ENCODE results near the gene CLCN6. TPM values are rescaled to one million over a fixed set of nuclear protein-coding genes. Genes with fewer than 3 reads are reported as not detected.
"Not testable (repeated sequence)": the region's sequence is repeated elsewhere in the genome, so short reads cannot be mapped to it uniquely, and the experiment has no call there.

Gene CLCN6
- total and polyA plus RNA-seq, 4 experiments from 2014 or later = 1.4 to 20.9 (median 11.7) TPM

DNA sequence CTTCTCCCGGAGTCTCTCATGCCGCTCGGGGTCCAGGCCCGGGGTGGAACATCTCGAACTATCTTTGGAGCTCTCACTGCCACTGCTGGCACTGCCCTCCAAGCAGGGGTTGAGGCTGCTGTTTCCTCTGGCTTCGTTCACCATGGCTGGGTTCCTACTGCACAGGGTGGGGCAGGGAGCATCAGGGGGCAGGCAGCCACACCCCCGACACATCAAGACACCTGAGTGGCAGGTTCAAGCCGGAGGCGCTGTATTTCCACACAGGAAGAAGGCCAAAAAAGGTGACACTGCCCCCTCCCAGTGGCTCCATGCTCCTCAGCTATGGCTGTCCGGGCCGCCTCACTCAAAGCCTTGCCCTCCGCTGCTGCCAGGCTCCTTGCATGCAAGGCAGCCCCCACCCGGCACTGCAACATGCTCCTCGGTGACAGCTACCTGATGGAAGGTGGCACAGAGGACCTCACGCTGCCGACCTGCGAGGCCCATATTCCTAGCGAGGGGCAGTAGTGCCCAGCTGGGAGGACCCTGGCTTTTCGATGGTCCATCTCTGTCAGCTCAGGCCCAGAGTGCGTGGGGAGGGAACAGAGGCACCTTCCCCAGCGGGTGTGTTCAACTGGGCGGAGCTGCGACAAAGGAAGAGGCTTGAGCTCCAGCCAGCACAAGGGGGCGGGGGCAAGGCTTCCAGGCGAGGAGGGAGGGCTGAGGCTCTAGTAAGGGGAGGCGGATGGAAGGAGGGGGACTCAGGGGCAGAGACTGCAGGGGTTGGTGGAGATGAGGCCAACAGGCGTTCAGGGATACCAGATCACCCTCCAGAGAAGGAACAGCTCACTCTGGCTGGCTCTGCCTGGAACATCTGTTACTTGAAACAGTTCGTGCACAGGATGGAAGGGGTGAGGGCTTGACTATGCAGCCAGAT, 2.8 kb upstream of the CLCN6 start:
- peak overlapping the region; percentile 41 for H3K27ac ChIP-seq (ENCODE audit: low read depth, low read length)
- peaks cover 54% of the 10 kb centered on the region for H3K4me1 ChIP-seq (ENCODE audit: insufficient read depth, low read length)
- ChIA-PET POLR2A (ENCODE audit: partially characterized antibody) (interaction anchor here (0.6 to 3.3 kb wide), 11 partner anchors 9 to 743 kb away, joined by 3 to 27 read pairs (median 4); partner anchors contain the start of genes MFN2, SRM and UBIAD1), CTCF (ENCODE audit: partially characterized antibody) (interaction anchor here (0.7 to 1.7 kb wide), 3 partner anchors 18 to 84 kb away, joined by 3 to 5 read pairs (median 4); no protein-coding TSS in a partner anchor)
- H3K4me1 Mint-ChIP-seq = peaks cover 33 to 69% (median 54%) of the 10 kb centered on the region in 4 donors
- peak overlapping the region; percentile 70 to 100 (median 87) for H3K4me3 Mint-ChIP-seq
- H3K27me3 ChIP-seq (ENCODE audit: insufficient read depth, low read length) = no peaks in the 10 kb centered on the region
- H3K9me3 ChIP-seq (ENCODE audit: control insufficient read depth in 1 of 2, low read length in 2 of 2) = no peaks in the 10 kb centered on the region
- peak overlapping the region; percentile 71 to 92 (median 85) for H3K27ac Mint-ChIP-seq
- H3K36me3 Mint-ChIP-seq = peaks cover 15 to 43% of the 10 kb centered on the region in 2 donors
- peaks cover 22% of the 10 kb centered on the region for H3K36me3 ChIP-seq (ENCODE audit: insufficient read depth, low read length)
- peak; percentile 65 to 86 (median 66) for DNase-seq
- peak overlapping the region; percentile 50 to 68 for H3K4me3 ChIP-seq (ENCODE audit: low read length in 2 of 2)
- peaks cover 0 to 4% (median 0%) of the 10 kb centered on the region in 8 donors for H3K9me3 Mint-ChIP-seq
- intact Hi-C loops (cut with micrococcal nuclease) = loop anchor here (10.0 kb wide), 1 partner anchor 182 kb away; the partner anchor contains the start of gene MFN2
- no peaks in the 10 kb centered on the region for H3K27me3 Mint-ChIP-seq

GRCh38 chr1:11803924-11804665, 1.9 kb upstream of the CLCN6 start:
- H3K9me3 Mint-ChIP-seq; H3K9me3 ChIP-seq (ENCODE audit: control insufficient read depth in 1 of 2, low read length in 2 of 2); H3K27me3 ChIP-seq (ENCODE audit: insufficient read depth, low read length); DNase-seq; H3K27me3 Mint-ChIP-seq: not testable (repeated sequence)
- peak overlapping the region; percentile 96 to 100 (median 98) for H3K4me3 Mint-ChIP-seq
- H3K4me1 ChIP-seq (ENCODE audit: insufficient read depth, low read length) = peaks cover 55% of the 10 kb centered on the region
- ChIA-PET CTCF (ENCODE audit: partially characterized antibody) (interaction anchor here (1.5 to 1.7 kb wide), 2 partner anchors 19 to 67 kb away, joined by 4 to 5 read pairs; no protein-coding TSS in a partner anchor), POLR2A (ENCODE audit: partially characterized antibody) (interaction anchor here (0.6 to 3.3 kb wide), 8 partner anchors 19 to 531 kb away, joined by 3 to 27 read pairs (median 5); partner anchors contain the start of genes MFN2 and UBIAD1)
- peak overlapping the region; percentile 50 to 68 for H3K4me3 ChIP-seq (ENCODE audit: low read length in 2 of 2)
- peak overlapping the region; percentile 85 to 100 (median 92) for H3K27ac Mint-ChIP-seq
- H3K27ac ChIP-seq (ENCODE audit: low read depth, low read length) = peak overlapping the region; percentile 41
- peaks cover 20% of the 10 kb centered on the region for H3K36me3 ChIP-seq (ENCODE audit: insufficient read depth, low read length)
- peaks cover 15 to 40% of the 10 kb centered on the region in 2 donors for H3K36me3 Mint-ChIP-seq
- peaks cover 35 to 73% (median 56%) of the 10 kb centered on the region in 4 donors for H3K4me1 Mint-ChIP-seq
- intact Hi-C loops (cut with micrococcal nuclease) = loop anchor here (10.0 kb wide), 1 partner anchor 181 kb away; the partner anchor contains the start of gene MFN2

- intact Hi-C loops (cut with micrococcal nuclease) = loop anchor here (5.0 to 10.0 kb wide), 4 partner anchors 123 to 1293 kb away; partner anchors contain the start of genes MAD2L2, MFN2 and MTOR
- peaks cover 55% of the 10 kb centered on the region for H3K4me1 ChIP-seq (ENCODE audit: insufficient read depth, low read length)
- ChIA-PET CTCF (ENCODE audit: partially characterized antibody) (no interaction called here), POLR2A (ENCODE audit: partially characterized antibody) (interaction anchor here (1.0 to 3.3 kb wide), 3 partner anchors 85 to 105 kb away, joined by 5 to 27 read pairs (median 9); no protein-coding TSS in a partner anchor)
- H3K27me3 Mint-ChIP-seq = no peaks in the 10 kb centered on the region
- peak overlapping the region; percentile 96 to 100 (median 98) for H3K4me3 Mint-ChIP-seq
- peaks cover 16% of the 10 kb centered on the region for H3K36me3 ChIP-seq (ENCODE audit: insufficient read depth, low read length)
- DNase-seq = peak in 2 of 5 donors; percentile 20 to 53
- H3K4me3 ChIP-seq (ENCODE audit: low read length in 2 of 2) = peak overlapping the region; percentile 37 to 86
- peaks cover 0 to 4% (median 0%) of the 10 kb centered on the region in 8 donors for H3K9me3 Mint-ChIP-seq
- H3K4me1 Mint-ChIP-seq = peaks cover 35 to 76% (median 58%) of the 10 kb centered on the region in 4 donors
- H3K36me3 Mint-ChIP-seq = peaks cover 13 to 36% of the 10 kb centered on the region in 2 donors
- no peaks in the 10 kb centered on the region for H3K9me3 ChIP-seq (ENCODE audit: control insufficient read depth in 1 of 2, low read length in 2 of 2)
- H3K27me3 ChIP-seq (ENCODE audit: insufficient read depth, low read length) = no peaks in the 10 kb centered on the region
- peak overlapping the region; percentile 73 for H3K27ac ChIP-seq (ENCODE audit: low read depth, low read length)
- peak overlapping the region; percentile 75 to 100 (median 89) for H3K27ac Mint-ChIP-seq
Measured at GRCh38 chr1:11804666-11805421, 1.1 kb upstream of the CLCN6 start.

DNA sequence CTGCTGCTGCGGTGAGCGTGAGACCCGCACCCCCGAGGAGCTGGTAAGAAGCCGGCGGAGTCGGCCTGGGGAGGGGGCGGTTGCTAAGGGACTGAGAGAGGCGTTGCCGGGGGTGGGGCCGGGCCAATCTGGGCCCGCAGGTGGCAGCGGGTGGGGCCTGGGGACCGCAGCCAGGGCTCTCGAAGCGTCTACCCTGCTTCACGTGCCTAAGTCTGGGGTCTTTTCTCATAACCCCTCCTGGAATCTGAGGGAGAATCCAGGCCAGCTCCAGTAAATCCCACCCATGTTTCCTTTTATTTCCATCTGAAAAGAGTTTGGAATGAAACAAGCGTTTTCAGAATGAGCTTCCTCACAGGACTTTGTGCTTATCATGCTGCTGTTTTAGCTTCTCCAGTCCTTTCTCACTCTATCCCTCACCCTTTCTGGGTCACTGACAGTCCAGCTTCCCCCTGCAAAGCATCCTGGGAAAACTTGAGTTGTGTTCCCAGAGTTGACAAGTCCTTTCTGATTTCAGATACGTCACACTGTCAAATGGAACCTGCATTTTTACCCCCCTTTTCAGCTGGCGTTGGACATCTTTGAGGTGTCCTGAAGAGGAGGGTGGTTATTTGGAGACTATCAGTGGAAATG, 431 bp downstream of the CLCN6 start:
- H3K4me3 Mint-ChIP-seq = peak overlapping the region; percentile 96 to 100 (median 98)
- POLR2A ChIA-PET (ENCODE audit: partially characterized antibody) = interaction anchor here (0.8 to 3.0 kb wide), 13 partner anchors 9 to 813 kb away, joined by 3 to 80 read pairs (median 5); partner anchors contain the start of genes AGTRAP and EXOSC10
- intact Hi-C loops (cut with micrococcal nuclease) = loop anchor here (1.0 to 10.0 kb wide), 7 partner anchors 22 to 1294 kb away; partner anchors contain the start of genes AGTRAP, MAD2L2, MFN2 and MTOR
- H3K9me3 Mint-ChIP-seq = peaks cover 0 to 1% (median 0%) of the 10 kb centered on the region in 8 donors
- peaks cover under 1% of the 10 kb centered on the region for H3K36me3 ChIP-seq (ENCODE audit: insufficient read depth, low read length)
- DNase-seq = no peak
- no peaks in the 10 kb centered on the region for H3K27me3 Mint-ChIP-seq
- CTCF ChIA-PET (ENCODE audit: partially characterized antibody) = interaction anchor here (1.0 to 1.8 kb wide), 4 partner anchors 18 to 156 kb away, joined by 3 to 7 read pairs (median 4); no protein-coding TSS in a partner anchor
- peak overlapping the region; percentile 37 to 86 for H3K4me3 ChIP-seq (ENCODE audit: low read length in 2 of 2)
- no peaks in the 10 kb centered on the region for H3K27me3 ChIP-seq (ENCODE audit: insufficient read depth, low read length)
- H3K4me1 Mint-ChIP-seq = peaks cover 35 to 72% (median 56%) of the 10 kb centered on the region in 4 donors
- H3K27ac Mint-ChIP-seq = peak overlapping the region; percentile 92 to 100 (median 99)
- H3K9me3 ChIP-seq (ENCODE audit: control insufficient read depth in 1 of 2, low read length in 2 of 2) = no peaks in the 10 kb centered on the region
- H3K36me3 Mint-ChIP-seq = peaks cover under 1 to 25% of the 10 kb centered on the region in 2 donors
- peaks cover 55% of the 10 kb centered on the region for H3K4me1 ChIP-seq (ENCODE audit: insufficient read depth, low read length)
- H3K27ac ChIP-seq (ENCODE audit: low read depth, low read length) = peak overlapping the region; percentile 73

GRCh38 chr1:11807133-11807532, 1.1 kb downstream of the CLCN6 start:
- peaks cover 0 to 1% (median 0%) of the 10 kb centered on the region in 8 donors for H3K9me3 Mint-ChIP-seq
- POLR2A ChIA-PET (ENCODE audit: partially characterized antibody) = interaction anchor here (1.3 to 3.0 kb wide), 8 partner anchors 9 to 546 kb away, joined by 3 to 80 read pairs (median 5); partner anchors contain the start of gene AGTRAP
- peak overlapping the region in 1 of 2 donors; percentile 86 for H3K4me3 ChIP-seq (ENCODE audit: low read length in 2 of 2)
- peak overlapping the region; percentile 92 to 100 (median 99) for H3K27ac Mint-ChIP-seq
- H3K27me3 ChIP-seq (ENCODE audit: insufficient read depth, low read length) = no peaks in the 10 kb centered on the region
- CTCF ChIA-PET (ENCODE audit: partially characterized antibody) = interaction anchor here (1.1 to 1.8 kb wide), 3 partner anchors 19 to 103 kb away, joined by 3 to 7 read pairs (median 5); no protein-coding TSS in a partner anchor
- peaks cover 53% of the 10 kb centered on the region for H3K4me1 ChIP-seq (ENCODE audit: insufficient read depth, low read length)
- peak overlapping the region; percentile 73 for H3K27ac ChIP-seq (ENCODE audit: low read depth, low read length)
- no peaks in the 10 kb centered on the region for H3K36me3 ChIP-seq (ENCODE audit: insufficient read depth, low read length)
- H3K4me1 Mint-ChIP-seq = peaks cover 35 to 65% (median 52%) of the 10 kb centered on the region in 4 donors
- peaks cover 0 to 30% of the 10 kb centered on the region in 2 donors for H3K36me3 Mint-ChIP-seq
- intact Hi-C loops (cut with micrococcal nuclease) = loop anchor here (2.0 to 10.0 kb wide), 6 partner anchors 22 to 1295 kb away; partner anchors contain the start of genes AGTRAP, MAD2L2, MFN2 and MTOR
- H3K9me3 ChIP-seq (ENCODE audit: control insufficient read depth in 1 of 2, low read length in 2 of 2) = no peaks in the 10 kb centered on the region
- H3K27me3 Mint-ChIP-seq = no peaks in the 10 kb centered on the region
- H3K4me3 Mint-ChIP-seq = peak overlapping the region; percentile 65 to 100 (median 98)
- no peak for DNase-seq

All from CD4-positive, alpha-beta memory T cell (primary cell).